ENCODE results near the gene DSCAM.

The DSCAM gene

GRCh38 chr21:40115775-40116174 lies 731.2 kb downstream of the DSCAM start:
- TF ChIP-seq CTCF (IDR thresholded peaks at IDR 0.05): no peak

- TF ChIP-seq CTCF (IDR thresholded peaks at IDR 0.05): no peak
Observed at GRCh38 chr21:40102682-40103081, 744.3 kb downstream of the DSCAM start.

DNA sequence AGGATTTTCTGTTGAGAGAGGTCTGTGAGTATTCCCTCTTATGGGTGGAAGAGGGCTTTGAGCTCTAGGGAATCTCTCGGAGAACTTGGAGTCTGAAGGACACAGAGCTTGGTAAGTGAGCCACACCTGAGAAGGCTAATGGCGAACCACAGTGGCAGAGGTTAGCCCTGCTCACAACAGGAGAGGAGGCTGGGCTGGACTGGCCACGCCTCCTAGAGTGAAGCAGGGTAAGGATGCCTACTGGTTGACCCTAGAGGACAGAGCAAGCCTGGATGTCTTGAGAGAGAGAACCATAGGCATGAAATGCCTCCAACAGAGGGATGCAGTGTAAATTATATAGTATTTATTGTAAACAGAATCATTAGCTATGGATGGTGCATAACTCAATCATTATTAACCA lies 747.1 kb downstream of the DSCAM start:
- TF ChIP-seq CTCF (IDR thresholded peaks at IDR 0.05): no peak

GRCh38 chr21:40095477-40095876 lies 751.5 kb downstream of the DSCAM start:
- no peak for TF ChIP-seq CTCF (IDR thresholded peaks at IDR 0.05)

DNA sequence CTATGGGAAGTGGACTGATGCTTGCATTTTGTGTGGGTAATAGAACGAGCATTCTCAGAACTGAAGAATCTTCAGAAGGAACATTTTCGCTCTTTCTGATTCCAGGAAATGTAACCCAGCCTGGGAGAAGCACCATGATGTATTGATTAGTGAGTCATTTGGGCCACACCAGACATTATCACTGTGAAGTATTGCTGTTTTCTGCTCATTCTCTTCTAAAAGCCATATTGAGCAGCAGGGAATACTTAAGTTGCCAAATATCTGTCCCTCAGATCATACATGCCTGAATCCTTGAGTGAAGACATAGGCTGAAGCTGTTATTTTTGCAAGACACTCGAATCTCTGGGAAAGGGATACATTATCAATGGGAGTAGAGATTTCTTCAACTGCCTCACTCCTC lies 766.6 kb downstream of the DSCAM start:
- TF ChIP-seq CTCF (IDR thresholded peaks at IDR 0.05): no peak

GRCh38 chr21:40074710-40075109 lies 772.2 kb downstream of the DSCAM start:
- no peak for TF ChIP-seq CTCF (IDR thresholded peaks at IDR 0.05)

GRCh38 chr21:40074198-40074597 lies 772.8 kb downstream of the DSCAM start:
- TF ChIP-seq CTCF (IDR thresholded peaks at IDR 0.05): no peak

- no peak for TF ChIP-seq CTCF (IDR thresholded peaks at IDR 0.05)
Observed at GRCh38 chr21:40073642-40074041, 773.3 kb downstream of the DSCAM start.
